GM21528 (cell line): ENCODE measurements around the gene CDK6.

Experiments used
- ATAC-seq: cut with Tn5 transposase; IDR thresholded peaks from one replicate; pipeline ENCODE4 v1.9.1; 2021; ENCODE audit warnings: mild to moderate bottlenecking, moderate library complexity; ENCODE audit not compliant: unreplicated experiment, low FRiP score

The CDK6 gene

GRCh38 chr7:92655346-92655884 is 181.0 kb downstream of the CDK6 start:
- no peak for ATAC-seq

GRCh38 chr7:92653136-92653535 is 183.2 kb downstream of the CDK6 start:
- ATAC-seq, result no peak

- no peak for ATAC-seq
Measured at GRCh38 chr7:92652536-92652935, 183.8 kb downstream of the CDK6 start.

- ATAC-seq, result no peak
Measured at GRCh38 chr7:92650391-92650790, 186.0 kb downstream of the CDK6 start.

- no peak for ATAC-seq
Measured at GRCh38 chr7:92648067-92648466, 188.3 kb downstream of the CDK6 start.

GRCh38 chr7:92647652-92648051 is 188.7 kb downstream of the CDK6 start:
- ATAC-seq, result no peak

GRCh38 chr7:92647011-92647625 is 189.3 kb downstream of the CDK6 start:
- no peak for ATAC-seq

GRCh38 chr7:92645114-92646061 is 191.0 kb downstream of the CDK6 start:
- ATAC-seq, result no peak

GRCh38 chr7:92644406-92645113 is 191.8 kb downstream of the CDK6 start:
- no peak for ATAC-seq

GRCh38 chr7:92643821-92644220 is 192.6 kb downstream of the CDK6 start:
- no peak for ATAC-seq

GRCh38 chr7:92641921-92642511 is 194.4 kb downstream of the CDK6 start:
- peak; percentile 77 for ATAC-seq

- ATAC-seq, result no peak
Measured at GRCh38 chr7:92639966-92640365, 196.4 kb downstream of the CDK6 start.

- ATAC-seq, result no peak
Measured at GRCh38 chr7:92639213-92639896, 197.0 kb downstream of the CDK6 start.

- no peak for ATAC-seq
Measured at GRCh38 chr7:92636018-92636560, 200.3 kb downstream of the CDK6 start.

GRCh38 chr7:92635538-92635937 is 200.8 kb downstream of the CDK6 start:
- no peak for ATAC-seq

GRCh38 chr7:92634924-92635519 is 201.4 kb downstream of the CDK6 start:
- no peak for ATAC-seq

GRCh38 chr7:92634205-92634604 is 202.2 kb downstream of the CDK6 start:
- peak; percentile 22 for ATAC-seq

GRCh38 chr7:92633211-92633906 is 203.0 kb downstream of the CDK6 start:
- ATAC-seq, result no peak

GRCh38 chr7:92632791-92633190 is 203.6 kb downstream of the CDK6 start:
- no peak for ATAC-seq
